Ammon's horn (tissue), 1 donor: ENCODE results near the gene MCEMP1.
A peak's percentile ranks its signal among the peaks of the same experiment; 100 is the strongest.
"Not testable (repeated sequence)": the region's sequence is repeated elsewhere in the genome, so short reads cannot be mapped to it uniquely, and the experiment has no call there.

ENCODE experiments used
- DNase-seq: peaks from one replicate; pipeline ENCODE4 v3.0.0-alpha.2; 2016; ENCODE audit warnings: low spot score

The MCEMP1 gene

DNA sequence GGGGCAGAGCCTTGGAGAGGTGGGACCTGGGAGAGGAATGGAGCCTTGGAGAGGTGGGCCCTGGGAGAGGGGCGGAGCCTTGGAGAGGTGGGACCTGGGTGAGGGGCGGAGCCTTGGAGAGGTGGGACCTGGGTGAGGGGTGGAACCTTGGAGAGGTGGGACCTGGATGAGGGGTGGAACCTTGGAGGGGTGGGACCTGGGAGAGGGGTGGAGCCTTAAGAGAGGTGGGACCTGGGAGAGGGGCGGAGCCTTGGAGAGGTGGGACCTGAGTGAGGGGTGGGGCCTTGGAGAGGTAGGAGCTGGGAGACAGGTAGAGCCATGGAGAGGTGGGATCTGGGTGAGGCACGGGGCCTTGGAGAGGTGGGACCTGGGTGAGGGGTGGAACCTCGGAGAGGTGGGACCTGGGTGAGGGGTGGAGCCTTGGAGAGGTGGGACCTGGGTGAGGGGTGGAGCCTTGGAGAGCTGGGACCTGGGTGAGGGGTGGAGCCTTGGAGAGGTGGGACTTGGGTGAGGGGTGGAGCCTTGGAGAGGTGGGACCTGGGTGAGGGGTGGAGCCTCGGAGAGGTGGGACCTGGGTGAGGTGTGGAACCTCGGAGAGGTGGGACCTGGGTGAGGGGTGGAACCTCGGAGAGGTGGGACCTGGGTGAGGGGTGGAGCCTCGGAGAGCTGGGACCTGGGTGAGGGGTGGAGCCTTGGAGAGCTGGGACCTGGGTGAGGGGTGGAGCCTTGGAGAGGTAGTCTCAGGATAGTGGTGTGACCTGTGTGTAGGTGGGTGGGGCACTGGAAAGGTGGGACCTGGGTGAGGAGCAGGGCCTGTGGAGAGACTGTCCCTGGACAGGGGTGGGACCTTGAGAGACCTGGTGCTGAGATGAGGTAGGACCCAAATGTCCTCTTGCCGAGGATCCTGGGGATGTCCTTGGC is 33.0 kb upstream of the MCEMP1 start:
- not testable (repeated sequence) for DNase-seq

DNA sequence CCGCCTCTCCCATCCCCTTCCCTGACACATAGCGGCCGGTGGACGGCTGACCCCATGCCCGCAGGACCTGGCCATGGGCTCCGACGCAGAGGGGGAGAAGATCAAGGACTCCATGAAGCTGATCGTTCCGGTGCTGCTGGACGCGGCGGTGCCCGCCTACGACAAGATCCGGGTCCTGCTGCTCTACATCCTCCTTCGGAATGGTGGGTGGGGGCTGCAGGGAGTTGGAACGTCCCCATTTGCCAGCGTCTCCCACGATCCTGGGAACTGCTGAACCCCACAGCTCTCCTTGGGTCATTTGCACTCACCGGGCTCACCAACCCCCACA is 32.4 kb upstream of the MCEMP1 start:
- no peak for DNase-seq

DNA sequence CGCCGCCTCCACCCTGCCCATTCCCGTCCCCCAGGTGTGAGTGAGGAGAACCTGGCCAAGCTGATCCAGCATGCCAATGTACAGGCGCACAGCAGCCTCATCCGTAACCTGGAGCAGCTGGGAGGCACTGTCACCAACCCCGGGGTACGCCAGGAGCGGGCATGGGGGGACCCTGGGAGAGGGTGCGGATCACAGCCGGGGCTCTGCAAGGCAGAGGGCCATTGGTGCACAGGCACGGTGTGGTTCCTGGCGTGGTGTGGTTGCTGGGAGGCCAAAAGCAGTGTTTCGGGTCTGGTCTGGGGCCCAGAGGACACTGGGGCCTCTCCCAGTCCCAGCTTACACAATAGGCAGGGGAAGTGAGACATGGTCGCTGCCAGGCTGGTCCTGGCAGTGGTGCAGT is 31.7 kb upstream of the MCEMP1 start:
- DNase-seq, result peak; percentile 19

DNA sequence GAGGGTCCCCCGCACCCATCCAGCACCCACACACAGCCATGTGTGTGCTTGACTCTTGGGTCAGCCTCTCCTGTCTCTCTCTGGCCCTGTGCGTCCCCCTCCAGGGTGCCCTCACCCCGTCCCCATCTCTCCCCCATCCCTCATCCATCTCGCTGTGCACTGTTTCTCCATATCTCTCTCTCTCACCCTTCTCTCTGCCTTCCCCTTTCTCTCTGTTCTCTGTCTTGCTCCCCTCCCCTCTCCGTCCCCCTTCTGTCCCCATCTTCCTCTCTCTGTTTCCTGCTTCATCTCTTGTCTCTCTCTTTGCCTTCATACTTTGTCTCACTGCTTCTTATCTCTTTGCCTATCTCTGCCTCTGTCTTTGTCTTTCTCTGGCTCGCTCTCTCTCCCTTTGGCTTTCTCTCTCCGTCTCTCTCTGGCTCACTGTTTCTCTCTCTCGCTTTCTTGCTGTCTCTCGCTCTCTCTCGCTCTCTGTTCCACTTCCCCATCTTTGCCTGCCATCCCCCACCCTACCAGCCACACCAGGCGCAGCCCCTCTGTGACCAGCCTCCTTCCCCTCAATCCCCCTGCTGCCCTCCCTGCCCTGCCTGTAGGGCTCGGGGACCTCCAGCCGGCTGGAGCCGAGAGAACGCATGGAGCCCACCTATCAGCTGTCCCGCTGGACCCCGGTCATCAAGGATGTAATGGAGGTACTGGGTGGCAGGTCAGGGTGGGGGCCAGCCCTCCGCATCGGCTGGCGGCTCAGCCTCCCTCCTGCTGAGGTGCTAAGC is 31.0 kb upstream of the MCEMP1 start:
- no peak for DNase-seq

DNA sequence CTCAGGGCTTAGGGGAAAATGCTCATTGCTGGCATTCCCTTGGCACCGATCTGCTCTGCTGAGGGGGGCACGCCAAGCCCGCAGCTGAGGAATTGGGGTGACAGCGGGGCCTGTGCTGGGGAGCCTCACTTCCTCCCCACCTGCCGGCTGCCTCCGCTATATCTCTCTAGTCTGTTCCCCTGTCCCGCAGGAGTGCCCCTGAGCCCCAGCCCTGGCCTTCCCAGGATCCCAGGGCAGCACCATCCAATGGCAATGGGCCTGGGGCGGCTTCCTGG is 30.5 kb upstream of the MCEMP1 start:
- no peak for DNase-seq

- DNase-seq, result no peak
Observed at GRCh38 chr19:7647156-7647555, 29.7 kb upstream of the MCEMP1 start.

DNA sequence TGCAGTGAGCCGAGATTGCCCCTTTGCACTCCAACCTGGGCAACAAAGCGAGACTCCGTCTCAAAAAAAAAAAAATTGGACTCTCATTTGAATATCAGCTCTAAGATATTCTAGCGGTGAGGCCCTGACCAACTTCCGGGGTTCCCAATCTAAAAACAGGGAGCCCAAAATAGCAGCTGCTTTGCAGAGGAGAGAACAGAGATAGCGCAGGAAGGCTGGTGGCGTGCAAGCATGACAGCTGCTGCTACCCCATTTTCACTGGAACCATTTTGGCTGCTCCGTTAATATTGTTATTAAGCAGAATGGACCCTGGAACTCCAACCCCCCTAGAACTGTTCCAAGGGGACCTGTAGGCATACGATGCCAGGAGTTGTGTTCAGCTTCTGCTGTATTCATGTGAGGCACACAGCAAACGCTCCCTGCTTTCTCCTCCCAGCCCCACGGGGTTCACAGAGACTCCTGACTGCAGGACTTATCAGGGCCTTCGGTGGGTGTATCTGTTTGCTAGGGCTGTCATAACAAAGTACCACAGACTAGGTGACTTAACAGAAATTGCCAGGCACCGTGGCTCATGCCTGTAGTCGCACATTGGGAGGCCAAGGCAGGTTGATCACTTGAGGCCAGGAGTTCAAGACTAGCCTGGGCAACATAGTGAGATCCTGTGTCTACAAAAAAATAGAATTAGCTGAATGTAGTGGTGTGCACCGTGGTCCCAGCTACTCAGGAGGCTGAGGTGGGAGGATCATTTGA is 28.4 kb upstream of the MCEMP1 start:
- DNase-seq, result no peak

DNA sequence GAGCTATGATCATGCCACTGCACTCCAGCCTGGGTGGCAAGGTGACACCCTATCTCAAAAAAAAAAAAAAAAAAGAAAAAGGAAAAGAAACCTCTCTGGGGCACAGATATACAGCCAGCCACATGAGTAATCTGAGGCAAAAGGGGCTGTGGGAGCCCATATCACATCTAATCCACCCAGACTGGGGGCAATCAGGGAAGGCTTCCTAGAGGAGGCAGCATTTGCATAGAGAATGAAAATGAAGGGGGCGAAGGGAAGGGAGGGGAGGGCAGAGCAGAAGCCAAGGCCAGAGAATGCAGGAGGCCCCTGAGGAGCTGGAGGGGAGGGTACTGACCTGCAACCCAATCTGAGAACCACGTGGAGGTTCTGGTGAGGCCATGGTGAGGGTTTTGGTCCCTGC is 26.7 kb upstream of the MCEMP1 start:
- no peak for DNase-seq

DNA sequence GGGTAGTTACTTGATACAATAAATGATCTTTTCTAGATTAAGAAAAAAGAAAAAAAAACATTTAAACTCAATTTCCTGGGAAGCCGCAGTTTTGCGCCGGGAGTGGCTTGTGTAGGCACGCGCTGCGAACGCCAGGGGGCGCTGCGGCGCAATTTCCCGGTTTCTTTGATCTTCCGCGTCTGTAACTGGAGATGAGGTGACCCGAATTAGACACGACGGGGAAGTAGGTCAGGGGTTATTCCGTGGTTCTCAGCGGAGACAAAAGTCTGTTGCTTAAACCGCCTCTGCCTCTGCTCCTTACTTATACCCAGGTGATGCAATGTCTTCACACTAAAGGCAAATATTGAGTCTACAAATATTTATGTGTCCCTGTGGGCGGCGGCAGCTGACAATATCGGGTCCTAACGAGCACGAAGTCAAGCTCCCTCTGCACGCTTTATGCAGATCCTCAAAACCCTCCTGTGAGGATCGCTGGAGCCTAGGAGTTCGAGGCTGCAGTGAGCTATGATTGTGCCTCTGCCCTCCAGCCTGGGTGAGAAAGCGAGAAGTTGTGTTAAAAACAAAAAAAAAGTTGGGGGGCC is 24.7 kb upstream of the MCEMP1 start:
- DNase-seq, result peak; percentile 73

GRCh38 chr19:7654401-7654800 is 22.5 kb upstream of the MCEMP1 start:
- no peak for DNase-seq

DNA sequence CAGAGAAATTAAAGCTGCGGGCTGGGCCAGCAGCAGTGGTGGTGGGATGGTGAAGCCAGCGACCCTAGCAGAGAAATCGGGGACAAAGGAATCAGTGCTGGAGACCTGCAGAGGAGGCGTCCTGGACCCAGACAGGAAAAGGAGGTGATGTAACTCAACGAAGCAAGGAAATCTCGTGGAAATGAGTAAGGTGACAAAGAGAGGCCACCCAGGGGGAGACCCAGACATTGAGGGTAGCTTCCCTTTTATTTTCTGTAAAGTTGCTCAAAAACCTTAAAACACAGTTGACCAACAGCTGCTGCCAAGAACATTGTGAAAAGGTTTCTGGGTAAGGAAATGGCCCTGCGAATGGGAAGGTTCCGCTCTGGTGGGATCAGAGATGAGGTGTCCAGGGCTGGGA is 21.3 kb upstream of the MCEMP1 start:
- no peak for DNase-seq

- no peak for DNase-seq
Observed at GRCh38 chr19:7657131-7657751, 19.6 kb upstream of the MCEMP1 start.

- peak; percentile 88 for DNase-seq
Observed at GRCh38 chr19:7658219-7658686, 18.6 kb upstream of the MCEMP1 start.

GRCh38 chr19:7661744-7662538 is 14.9 kb upstream of the MCEMP1 start:
- no peak for DNase-seq

DNA sequence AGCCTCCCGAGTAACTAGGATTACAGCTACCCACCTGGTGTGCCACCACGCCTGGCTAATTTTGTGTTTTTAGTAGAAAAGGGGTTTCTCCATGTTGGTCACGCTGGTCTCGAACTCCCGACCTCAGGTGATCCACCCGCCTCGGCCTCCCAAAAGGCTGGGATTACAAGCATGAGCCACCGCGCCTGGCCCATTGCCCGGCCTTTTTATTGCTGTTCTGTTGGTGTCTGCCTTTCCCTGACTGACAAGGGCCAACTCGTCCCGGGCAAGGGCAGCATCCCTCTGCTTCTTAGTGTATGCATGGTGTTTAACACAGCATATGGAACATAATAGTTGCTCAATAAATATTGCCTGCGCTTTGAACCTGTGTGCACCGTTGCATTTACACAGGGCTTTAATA is 14.2 kb upstream of the MCEMP1 start:
- no peak for DNase-seq

DNA sequence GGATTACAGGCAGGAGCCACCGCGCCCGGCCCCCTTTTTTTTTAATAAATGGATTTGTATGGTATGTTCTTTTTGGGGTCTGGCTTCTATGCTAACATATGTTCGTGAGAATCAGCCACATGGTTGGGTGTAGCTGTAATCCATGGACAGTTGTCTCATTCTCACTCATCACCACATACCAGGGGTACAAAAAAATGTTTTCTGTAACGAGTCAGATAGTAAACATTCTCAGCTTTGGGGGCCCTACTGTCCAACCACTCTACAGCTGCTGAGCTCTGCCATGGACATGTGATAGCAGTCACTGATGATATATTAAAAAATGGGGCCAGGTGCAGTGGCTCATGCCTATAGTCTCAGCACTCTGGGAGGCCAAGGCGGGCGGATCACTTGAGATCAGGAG is 13.2 kb upstream of the MCEMP1 start:
- DNase-seq, result no peak

DNA sequence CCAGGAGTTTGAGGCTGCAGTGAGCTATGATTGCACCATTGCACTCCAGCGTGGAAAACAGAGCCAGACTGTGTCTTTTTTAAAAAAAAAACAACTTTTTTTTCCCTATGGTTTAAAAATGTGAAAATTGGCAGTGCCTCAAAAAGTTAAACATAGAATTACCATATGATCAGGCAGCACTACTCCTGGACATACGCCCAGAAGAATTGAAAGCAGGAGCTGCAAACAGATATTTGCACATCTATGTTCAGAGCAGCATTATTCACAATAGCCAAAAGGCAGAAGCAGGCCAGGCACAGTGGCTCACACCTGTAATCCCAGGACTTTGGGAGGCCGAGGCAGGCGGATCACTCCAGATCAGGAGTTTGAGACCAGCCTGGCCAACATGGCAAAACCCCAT is 11.8 kb upstream of the MCEMP1 start:
- peak; percentile 35 for DNase-seq

- DNase-seq, result no peak
Observed at GRCh38 chr19:7668842-7669241, 8.0 kb upstream of the MCEMP1 start, which contains the start of gene RETN. RETN (plus strand) TSS chr19:7669049; CDS start chr19:7669327, 278 bp downstream.

- no peak for DNase-seq
Observed at GRCh38 chr19:7669641-7670040, 7.2 kb upstream of the MCEMP1 start.

GRCh38 chr19:7670150-7670783 is 6.6 kb upstream of the MCEMP1 start:
- DNase-seq, result peak; percentile 54

GRCh38 chr19:7670790-7671189 is 6.1 kb upstream of the MCEMP1 start:
- no peak for DNase-seq
